GM11168 (cell line): Measurements from ENCODE around the gene CLASP2.
"Not testable (repeated sequence)": the region's sequence is repeated elsewhere in the genome, so short reads cannot be mapped to it uniquely, and the experiment has no call there.

ENCODE experiments used
- in situ Hi-C: fragments of 300-500 bp; cut with MboI; formaldehyde crosslinking; loops from one replicate; pipeline ENCODE4 v1.12.0; 2022; ENCODE audit warnings: low sequenced_read_pairs; ENCODE audit not compliant: unreplicated experiment

The CLASP2 gene

DNA sequence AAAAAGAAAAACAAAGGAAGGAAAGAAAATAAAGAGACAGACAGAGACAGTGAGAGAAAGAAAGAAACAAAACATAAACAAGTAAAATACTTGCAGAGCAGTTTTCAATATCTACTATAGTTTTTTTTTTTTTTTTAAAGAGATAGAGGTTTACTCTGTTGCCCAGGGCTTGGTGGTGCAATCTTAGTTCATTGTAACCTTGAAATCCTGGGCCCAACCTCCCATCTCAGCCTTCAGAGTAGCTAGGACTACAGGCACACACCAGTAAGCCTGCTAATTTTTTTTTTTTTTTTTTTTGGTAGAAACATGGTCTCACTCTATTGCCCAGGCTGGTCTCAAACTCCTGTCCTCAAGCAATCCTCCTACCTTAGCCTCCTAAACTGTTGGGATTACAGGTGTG is 23.1 kb downstream of the CLASP2 start:
- in situ Hi-C loops = no loop called here

DNA sequence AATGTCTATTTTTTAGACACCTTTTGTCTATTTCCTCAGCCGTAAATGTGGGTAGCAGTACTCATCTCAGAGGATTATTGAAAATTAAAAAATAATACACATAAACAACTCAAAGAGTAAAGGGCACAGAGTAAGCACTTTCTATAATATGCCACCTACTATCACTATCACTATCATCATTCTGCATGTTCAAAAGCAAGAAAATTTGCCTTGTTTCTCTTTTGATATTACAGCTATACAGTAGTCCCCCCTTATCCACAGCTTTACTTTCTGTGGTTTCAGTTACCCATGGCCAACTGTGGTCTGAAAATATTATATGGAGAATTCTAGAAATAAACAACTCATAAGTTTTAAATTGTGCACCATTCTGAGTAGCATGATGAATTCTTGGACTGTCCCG is 27.7 kb downstream of the CLASP2 start:
- in situ Hi-C loops = no loop called here

DNA sequence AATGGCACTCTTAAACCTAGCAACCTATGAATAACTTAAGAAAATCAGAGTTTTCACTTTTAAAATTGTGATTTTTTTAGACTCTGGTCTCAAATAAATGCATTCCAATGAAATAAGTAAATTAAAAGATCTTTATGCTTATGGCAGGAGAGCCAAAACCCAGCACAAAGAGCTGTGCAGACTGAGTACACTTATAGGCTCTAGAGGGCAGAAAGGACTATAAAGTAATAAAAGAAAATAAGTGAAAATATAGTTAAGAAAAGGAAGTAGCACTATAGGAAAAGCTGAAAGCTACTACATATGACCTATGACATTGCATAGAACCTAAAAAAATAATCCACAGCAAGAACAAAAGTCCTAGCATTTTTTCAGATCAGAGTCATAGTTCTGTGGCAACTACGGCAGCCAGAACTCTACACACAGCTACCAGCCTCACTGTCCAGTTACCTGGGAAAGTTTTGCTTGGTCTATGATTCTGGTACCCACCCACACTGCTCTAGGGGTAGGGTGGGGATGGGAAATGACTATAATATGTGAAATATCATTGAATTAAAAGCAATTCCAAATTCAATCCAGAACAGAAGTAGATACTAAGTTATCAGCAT is 30.5 kb downstream of the CLASP2 start:
- in situ Hi-C loops = no loop called here

DNA sequence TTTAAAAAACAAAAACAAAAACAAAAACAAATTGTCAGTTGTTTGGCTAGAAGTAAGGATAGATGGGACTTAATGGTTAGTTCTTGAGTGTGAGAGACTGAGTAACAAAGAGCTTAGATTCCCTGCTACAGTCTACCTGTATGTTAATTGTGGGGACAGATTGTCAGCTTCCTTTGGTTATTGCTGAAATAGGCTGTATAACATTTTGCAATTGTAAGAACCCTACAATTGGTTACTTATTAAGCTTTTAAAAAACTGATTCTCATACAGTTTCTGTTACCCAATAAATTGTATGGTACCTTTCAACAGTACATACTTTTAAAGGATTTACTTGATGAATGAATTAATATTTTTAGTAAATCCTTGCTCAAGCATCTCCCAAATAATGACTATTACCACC is 35.3 kb downstream of the CLASP2 start:
- in situ Hi-C loops = no loop called here

DNA sequence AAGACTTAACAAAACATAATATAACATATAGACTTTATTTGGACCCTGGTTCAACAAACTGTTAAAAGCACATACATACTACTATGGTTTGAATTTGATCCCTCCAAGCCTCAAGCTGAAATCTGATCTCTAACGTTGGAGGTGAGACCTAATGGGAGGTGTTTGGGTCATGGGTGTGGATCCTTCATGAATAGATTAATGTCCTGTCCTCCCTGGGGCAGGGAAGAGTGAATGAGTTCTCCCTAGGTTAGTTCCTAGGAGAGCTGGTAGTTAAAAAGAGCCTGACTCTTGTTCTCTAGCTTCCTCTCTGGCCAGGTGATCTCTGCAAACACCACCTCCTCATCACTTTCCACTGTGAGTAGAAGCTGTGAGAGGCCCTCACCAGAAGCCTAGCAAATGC is 36.4 kb downstream of the CLASP2 start:
- in situ Hi-C loops = no loop called here

DNA sequence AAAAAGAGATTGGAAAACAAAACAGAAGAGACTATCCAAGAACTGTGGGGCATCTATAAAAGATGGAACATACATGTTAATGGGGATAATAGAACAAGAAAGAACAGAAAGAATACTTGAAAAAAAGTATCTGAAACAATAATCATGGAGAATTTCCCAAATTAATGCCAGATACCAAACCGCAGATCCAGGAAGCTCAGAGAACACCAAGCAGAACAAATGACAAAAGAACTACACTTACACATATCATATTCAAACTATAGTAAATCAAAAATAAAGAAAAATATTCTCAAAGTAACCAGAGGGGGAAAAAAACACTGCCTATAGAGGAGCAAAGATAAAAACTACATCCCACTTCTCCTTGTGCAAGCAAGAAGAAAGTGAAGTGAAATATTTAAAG is 40.0 kb downstream of the CLASP2 start:
- in situ Hi-C loops = no loop called here

DNA sequence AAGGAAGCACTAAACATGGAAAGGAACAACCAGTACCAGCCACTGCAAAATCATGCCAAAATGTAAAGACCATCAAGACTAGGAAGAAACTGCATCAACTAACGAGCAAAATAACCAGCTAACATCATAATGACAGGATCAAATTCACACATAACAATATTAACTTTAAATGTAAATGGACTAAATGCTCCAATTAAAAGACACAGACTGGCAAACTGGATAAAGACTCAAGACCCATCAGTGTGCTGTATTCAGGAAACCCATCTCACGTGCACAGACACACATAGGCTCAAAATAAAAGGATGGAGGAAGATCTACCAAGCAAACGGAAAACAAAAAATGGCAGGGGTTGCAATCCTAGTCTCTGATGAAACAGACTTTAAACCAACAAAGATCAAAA is 44.6 kb downstream of the CLASP2 start:
- in situ Hi-C loops = not testable (repeated sequence)

DNA sequence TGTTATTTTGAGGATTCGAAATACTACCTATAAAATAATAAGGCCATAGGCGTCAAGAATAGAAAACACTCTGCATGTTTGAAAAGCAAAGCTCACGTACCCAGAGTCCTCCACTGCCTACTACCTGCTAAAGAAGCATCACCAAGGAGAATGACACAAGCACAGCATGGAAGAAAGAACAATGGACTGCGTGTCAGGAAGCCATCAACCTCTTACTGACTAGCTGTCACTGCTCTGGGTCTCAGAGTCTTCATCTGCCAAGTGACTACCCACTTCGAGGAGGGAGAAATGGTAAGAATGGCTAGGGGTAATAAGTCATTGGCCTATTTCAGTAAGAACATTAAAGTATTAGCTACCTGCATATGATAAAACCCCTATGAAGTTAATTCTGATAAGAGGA is 49.4 kb downstream of the CLASP2 start:
- in situ Hi-C loops = no loop called here

DNA sequence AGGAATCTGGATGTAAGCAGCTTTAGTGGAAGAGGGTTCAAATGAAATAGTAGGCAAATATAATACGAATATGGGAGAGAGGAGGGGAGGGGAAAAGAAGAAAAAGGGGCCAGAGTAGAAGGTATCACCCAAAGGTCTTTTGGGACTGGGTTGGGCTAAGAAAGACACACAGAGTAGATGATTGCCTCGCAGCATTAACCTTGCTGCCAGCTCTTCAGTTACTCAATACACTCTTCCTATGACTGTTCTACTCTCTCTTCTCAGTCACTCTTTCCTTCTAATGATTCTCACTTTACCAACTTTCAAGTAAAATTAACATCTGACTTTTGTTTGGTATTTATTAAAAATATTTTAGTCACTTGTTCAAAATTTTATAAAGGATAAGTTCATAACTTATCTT is 52.8 kb downstream of the CLASP2 start:
- in situ Hi-C loops = no loop called here

DNA sequence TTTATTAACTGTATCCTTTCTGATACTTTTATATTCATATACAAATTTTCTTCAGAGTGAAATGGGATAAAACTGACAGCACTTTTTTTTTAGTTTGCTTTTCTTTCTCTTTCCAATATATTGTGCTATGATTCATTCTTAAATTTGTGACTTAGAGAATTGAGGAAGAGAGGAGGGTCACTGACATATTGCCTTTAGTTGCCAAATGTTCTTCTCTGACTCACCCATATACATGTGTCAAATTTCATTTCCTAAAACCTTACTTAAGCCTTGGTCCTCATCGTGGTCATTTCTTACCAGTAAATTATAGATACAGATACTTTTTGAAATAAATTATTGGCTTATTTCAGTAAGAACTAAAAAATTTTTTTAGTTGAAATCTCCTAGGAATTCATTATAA is 53.9 kb downstream of the CLASP2 start:
- in situ Hi-C loops = no loop called here

DNA sequence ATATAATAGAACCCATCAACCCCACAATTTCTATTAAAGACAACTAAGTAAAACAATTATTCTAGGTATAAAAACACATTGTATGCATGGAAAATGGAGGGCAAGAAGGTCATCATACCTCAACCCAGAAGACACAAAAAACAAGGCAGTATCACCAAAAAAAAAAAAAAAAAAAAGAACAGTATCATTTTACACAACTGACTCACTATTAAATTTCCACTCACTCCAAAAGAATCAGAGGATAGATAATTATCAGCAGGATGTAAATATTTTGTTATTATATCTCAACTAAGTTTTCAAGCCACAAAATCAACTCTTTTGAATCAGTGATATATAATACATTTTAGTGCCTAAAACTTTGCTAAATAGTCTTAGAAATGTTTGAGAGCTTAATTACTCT is 55.0 kb downstream of the CLASP2 start:
- in situ Hi-C loops = no loop called here

DNA sequence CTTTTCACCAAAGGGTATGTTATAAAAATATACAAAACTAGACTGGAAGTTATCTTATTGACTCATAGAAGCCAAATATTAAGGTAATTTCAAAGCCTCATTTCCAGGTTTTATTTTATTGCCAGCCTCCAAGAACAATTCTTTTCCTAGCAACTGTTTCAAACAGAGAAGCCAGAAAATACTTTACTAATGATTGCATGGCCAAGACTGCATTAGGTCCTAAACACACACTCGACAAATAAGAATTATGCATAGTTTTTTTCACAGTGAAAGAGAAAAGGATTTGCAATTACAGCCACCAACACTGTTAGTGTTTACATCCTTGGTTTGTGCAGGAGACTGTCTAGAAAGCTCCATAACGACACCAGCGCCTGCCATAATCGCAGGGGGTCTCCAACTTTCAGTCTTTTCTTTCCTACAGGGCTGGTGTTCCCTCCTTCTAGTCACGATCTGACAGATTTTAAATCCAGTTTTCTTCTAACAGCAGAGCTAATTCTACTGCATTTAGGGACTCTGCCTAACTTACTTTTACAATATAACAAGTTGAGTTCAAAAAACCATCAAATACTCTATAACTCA is 58.1 kb downstream of the CLASP2 start:
- in situ Hi-C loops = no loop called here

DNA sequence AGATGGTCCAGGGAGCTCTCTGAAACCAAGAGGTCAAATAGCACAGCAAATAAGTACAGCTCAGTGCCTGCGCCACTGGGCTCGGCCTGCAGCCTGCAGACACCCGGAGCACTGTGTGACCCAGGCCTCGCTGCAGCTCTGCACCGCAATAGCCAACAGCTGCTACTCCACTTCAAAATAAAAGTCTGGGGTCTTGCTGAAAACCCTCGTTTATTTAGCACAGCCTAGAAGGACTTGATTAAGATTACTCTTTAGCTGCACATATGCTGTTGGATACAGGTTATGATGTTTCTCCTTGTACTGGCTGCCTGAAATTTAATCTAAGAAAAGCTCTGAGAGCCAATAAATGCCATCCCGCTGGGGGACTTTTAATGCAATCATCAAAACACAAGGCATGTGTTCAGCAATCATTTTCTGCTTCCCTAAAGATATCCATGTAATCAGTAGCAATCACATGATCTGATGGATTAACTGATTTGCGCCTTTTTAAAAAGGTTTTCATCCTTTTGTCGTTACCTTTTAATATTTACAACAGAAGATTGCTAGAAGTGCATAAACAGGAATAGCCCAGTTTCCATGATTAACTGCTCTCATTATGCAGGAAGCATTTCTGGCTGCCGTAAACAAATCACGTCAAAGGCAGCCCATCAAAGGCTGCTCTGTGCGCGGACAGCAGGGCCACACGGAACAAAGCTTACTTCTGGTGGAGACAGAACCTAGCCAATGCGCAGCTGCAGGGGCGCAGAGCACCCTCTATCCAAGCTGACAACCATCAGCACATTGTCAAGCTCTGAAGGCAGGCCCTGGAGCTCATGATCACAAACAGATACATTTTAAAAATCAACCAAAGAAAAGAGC is 58.8 kb downstream of the CLASP2 start:
- in situ Hi-C loops = no loop called here

DNA sequence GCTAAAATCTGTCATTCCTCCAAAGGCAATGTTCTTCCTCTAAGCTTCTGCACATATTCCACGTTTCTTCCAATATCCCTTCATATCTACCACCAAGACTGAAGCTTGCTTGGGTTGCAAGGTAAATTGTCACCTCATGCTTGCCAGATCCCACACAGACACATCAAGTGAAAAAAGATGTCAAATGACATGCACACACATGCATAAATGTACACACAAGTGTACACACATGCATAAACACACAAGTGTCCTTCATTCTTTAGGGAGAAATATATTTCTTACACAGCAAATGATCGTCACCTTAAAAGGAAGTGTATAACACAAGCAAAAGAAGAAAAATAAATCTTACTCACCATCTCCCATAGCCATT is 59.4 kb downstream of the CLASP2 start:
- in situ Hi-C loops = no loop called here

DNA sequence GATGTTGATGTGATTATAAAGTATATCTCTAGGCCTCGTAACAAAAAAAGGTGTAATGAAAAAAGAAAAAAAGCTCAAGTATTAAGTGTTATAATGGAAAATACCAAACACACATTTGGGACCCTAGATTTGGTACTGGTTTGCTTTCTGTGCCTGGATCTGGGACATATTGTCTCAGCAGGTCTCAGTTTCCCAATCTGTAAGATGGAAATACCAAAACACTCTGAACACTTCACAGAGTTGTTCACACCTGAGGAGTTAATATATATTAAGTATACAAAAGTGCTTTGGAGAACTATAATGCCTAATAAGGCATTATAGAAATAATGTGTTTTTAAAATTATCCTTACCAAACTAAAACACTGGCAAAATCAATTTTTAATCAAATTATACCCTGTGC is 60.0 kb downstream of the CLASP2 start:
- in situ Hi-C loops = no loop called here

DNA sequence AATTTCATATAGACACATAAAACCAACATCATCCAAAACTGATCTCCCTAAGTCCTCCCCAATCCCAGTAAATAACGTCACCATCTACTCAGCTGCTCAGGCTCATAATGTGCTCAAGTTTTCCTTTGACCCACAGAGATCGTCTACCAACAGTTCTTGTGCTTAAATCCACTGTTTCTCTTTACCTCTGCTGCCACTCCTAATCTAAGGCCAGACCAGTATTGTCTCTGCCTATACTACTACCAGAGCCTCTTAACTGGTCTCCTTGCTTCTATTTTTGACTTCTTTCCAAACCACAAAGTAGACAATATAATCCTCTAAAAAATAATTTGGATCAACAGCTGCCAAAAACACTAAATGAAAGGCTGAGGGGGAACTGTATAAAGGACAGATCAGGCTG is 65.3 kb downstream of the CLASP2 start:
- in situ Hi-C loops = no loop called here

DNA sequence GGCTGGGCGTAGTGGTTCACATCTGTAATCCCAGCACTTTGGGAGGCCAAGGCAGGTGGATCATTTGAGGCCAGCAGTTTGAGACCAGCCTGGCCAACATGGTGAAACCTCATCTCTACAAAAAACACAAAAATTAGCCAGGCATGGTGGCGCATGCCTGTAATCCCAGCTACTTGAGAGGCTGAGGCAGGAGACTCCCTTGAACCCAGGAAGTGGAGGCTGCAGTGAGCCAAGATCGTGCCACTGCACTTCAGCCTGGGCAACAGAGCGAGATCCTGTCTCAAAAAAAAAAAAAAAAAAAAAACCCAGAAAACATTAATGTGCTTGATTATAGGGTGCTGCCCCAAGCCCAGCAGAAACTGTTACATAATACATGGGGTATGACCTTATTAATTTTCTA is 67.0 kb downstream of the CLASP2 start:
- in situ Hi-C loops = not testable (repeated sequence)

DNA sequence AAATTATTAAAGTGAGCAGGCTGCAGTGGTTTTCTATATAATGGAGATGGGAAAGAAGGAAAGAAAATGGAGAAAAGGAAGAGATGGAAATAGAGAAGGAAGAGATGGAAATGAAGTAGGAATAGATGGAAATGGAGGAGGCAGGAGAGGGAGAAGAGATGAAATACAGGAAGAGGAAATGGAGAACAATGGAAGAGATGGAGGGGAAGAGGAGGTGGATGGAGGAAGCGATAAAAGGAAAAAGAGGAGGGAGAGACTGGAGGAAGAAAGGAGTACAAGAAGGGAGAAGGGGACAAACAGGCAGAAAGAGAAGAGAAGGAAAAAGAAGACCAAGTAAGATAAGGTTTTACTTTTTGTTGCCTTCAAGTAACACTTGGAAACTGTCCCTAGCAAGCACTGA is 67.6 kb downstream of the CLASP2 start:
- in situ Hi-C loops = no loop called here

DNA sequence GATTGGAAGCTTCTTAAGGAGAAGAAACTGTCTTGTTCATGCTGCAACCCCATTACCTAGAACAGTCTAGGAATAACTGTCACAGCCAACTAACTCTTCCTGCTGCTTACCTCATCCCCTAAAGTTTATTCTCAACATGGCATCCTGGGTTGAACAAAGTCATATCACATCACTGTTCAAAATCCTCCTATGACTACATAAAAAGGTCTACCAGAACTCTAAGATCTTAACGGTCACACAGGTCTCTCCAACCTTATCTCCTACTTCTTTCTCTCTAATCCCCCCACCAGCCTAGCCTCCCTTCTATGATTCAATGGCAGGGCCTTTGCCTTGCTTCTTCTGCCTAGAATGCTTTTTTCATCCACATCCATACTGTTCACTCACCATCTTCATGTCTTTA is 69.3 kb downstream of the CLASP2 start:
- in situ Hi-C loops = no loop called here

DNA sequence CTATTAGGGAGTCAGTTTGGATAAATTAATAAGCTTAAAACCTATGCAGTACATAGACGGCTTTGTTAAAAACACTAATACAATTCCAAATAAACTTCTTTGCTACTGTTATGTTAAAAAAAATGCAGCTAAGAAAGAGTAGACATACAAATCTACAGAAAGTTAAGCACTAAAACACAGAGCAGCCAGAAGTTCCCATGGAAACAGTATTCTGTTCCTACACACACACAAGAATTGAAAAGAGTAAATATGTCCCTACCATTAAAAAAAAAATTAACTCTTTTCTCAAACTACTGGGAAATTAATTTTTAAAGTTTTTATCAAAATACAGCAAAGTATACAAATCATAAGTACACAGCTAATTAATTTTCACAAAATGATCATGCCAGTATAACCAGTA is 71.6 kb downstream of the CLASP2 start:
- in situ Hi-C loops = no loop called here

DNA sequence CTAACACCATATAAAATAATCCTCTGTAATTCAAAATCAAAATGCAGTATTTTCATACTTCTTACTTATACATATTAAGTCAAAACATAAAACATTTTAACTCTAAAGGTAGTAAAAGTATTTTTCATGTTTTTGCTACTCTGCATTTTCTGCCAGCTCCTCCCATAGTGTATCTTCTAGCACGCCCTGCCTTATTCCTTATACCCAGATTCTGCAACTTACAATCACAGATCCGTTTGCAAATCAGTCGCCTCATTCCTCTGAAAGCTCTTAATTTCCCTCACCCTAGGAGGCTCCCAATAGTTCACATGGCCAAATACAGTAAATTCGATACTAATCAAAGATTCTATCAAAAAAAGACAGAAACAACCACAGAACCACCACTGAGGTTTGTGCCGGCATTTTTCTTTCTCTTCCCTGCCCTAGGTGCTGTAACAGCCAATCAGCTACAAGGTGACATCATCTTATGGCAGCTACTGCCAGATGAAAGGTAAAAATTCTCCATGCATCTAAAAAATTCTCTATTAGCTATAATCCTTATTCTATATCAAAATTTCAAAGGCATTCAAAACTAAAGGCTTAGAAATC is 72.9 kb downstream of the CLASP2 start:
- in situ Hi-C loops = no loop called here
